ENCODE results near the gene CES1.
A peak's percentile ranks its signal among the peaks of the same experiment; 100 is the strongest.
"Not testable (repeated sequence)": the region's sequence is repeated elsewhere in the genome, so short reads cannot be mapped to it uniquely, and the experiment has no call there.

CES1 gene

GRCh38 chr16:55832773-55833691 is at the start of gene CES1:
Gene CES1, minus strand, starts transcription at chr16:55833096. Its CDS starts 41 bp downstream, at chr16:55833055.
- DNase-seq (ENCODE audit: insufficient read length, low spot score) (no peak), FAIRE-seq (no peak)

- no peak for FAIRE-seq
- no peak for DNase-seq (ENCODE audit: insufficient read length, low spot score)
These were observed 44.0 kb upstream of the CES1 start for GRCh38 chr16:55876854-55877253.

DNA sequence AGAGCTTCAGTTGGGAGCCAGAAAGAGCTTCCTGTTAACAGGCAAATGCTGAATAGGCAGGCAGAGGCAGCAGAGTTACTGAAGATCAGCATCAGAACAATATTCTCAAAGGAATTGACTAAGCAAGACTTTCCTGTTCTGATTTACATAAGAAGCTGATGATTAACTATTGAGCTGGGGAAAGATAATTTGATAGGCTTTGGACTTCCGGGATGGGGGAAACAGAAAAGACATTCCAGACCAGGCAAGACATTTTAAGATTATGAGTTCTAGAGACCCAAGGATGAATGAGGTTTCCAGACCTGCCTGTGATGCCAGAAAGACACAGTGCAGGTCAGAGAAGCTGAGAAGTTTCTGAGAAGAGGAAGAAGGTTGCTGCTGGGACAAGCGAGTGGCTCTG is 42.4 kb upstream of the CES1 start, which contains the start of gene CES5A:
TSS of gene CES5A (minus strand) at position 101 of the 400 bp plus-strand sequence. CDS start 152 bp downstream, outside the sequence.
- DNase-seq (ENCODE audit: insufficient read length, low spot score) (no peak), FAIRE-seq (no peak)

DNA sequence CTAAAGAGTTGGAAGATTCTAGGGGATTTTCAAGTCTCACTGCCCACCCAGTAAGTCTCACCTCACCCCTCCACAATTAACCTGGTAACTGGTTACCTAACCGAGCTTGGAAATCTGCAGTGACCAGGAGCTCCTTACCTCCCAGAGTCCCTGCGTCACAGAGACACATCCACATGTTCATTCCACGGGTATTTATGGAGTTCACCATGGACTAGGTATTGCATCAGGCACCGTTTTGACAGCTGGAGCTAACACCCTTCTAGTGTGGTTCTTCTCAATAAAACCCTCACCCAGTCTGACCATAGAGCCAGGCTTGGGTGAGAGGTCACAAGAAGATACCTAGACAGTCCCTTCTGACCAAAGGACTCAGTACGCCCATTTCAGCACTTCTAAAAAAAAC is 40.2 kb upstream of the CES1 start:
- FAIRE-seq (no peak), DNase-seq (ENCODE audit: insufficient read length, low spot score) (no peak)

- no peak for FAIRE-seq
These were observed 39.2 kb upstream of the CES1 start for GRCh38 chr16:55872130-55872529.

DNA sequence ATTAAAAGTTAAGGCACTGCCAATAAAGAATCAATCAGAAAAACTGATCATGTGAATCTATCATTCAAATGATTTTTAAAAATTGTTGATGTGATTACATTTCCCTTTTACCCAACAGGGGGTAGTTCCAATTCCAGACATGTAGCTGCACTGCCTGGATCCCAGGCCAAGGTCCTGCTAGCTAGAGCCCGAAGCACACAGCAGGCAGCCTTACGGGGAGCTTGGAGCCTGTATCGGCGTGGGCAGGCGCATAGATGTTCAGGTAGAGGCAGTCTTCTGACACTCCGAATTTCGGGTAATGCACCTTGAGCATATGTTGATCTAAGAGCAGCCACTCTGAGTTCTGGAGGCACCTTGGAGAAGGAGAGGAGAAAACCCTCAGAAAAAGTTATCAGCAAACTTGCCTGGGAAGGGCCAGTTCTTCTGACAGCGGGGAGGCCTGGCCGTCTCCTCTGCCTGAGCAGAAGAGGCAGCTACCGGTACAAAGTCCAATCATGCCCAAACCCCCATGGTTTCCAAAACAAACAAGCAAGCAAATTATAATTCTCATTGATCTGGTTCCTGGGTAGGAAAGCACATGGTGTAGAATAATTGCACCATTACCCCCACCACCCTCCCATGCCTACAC is 38.6 kb upstream of the CES1 start:
- FAIRE-seq (no peak), DNase-seq (ENCODE audit: insufficient read length, low spot score) (no peak)

More at GRCh38 chr16:55872130-55872529, 39.2 kb upstream of the CES1 start:
- DNase-seq (ENCODE audit: insufficient read length, low spot score) = no peak

GRCh38 chr16:55868980-55869379 is 36.1 kb upstream of the CES1 start:
- DNase-seq (ENCODE audit: insufficient read length, low spot score) = no peak
- FAIRE-seq = no peak

GRCh38 chr16:55868137-55868536 is 35.2 kb upstream of the CES1 start:
- DNase-seq (ENCODE audit: insufficient read length, low spot score) (no peak), FAIRE-seq (no peak)

GRCh38 chr16:55861288-55861687 is 28.4 kb upstream of the CES1 start:
- no peak for DNase-seq (ENCODE audit: insufficient read length, low spot score)
- FAIRE-seq = no peak

- FAIRE-seq = not testable (repeated sequence)
These were observed 24.8 kb upstream of the CES1 start for GRCh38 chr16:55857650-55858049.

DNA sequence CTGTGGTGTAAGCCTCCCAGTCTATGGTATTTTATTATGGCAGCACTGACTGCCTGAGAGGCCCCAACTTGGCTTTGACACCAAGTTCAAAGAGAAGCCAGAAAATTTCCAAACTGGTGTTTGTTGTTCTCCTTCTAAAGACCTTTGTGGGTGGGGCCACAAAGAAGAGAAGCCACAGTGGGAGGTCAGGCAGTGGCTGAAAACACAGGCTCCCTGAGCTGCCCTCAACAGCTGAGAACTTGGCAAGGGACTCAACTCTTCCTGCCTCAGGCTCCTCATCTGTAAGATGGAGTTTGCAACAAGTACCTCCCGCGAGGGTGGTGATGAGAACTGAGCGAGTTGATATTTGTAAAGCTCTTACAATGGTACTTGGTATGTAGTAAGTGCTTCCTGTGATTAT is 24.1 kb upstream of the CES1 start:
- DNase-seq (ENCODE audit: insufficient read length, low spot score) (no peak), FAIRE-seq (no peak)

More at GRCh38 chr16:55857650-55858049, 24.8 kb upstream of the CES1 start:
- not testable (repeated sequence) for DNase-seq (ENCODE audit: insufficient read length, low spot score)

GRCh38 chr16:55853114-55853513 is 20.2 kb upstream of the CES1 start:
- no peak for DNase-seq (ENCODE audit: insufficient read length, low spot score)
- FAIRE-seq = no peak

- no peak for DNase-seq (ENCODE audit: insufficient read length, low spot score)
- no peak for FAIRE-seq
These were observed 16.6 kb upstream of the CES1 start for GRCh38 chr16:55849536-55849935.

GRCh38 chr16:55846598-55847346 is 13.9 kb upstream of the CES1 start:
- FAIRE-seq (no peak), DNase-seq (ENCODE audit: insufficient read length, low spot score) (no peak)

DNA sequence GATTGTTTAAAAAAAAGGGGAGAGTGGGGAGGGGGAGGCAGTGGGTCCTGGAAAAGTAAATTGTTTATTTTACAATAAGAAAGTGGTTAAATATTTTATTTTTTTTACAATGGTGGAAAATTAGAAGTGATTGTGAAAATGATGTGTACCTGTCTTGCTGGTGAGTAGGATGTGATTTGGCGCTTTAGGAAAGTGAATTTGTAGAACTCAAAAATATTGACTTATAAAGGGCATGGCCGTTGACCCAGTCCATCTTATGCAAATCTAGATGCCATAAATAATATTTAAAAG is 10.2 kb upstream of the CES1 start:
- FAIRE-seq (no peak), DNase-seq (ENCODE audit: insufficient read length, low spot score) (no peak)

DNA sequence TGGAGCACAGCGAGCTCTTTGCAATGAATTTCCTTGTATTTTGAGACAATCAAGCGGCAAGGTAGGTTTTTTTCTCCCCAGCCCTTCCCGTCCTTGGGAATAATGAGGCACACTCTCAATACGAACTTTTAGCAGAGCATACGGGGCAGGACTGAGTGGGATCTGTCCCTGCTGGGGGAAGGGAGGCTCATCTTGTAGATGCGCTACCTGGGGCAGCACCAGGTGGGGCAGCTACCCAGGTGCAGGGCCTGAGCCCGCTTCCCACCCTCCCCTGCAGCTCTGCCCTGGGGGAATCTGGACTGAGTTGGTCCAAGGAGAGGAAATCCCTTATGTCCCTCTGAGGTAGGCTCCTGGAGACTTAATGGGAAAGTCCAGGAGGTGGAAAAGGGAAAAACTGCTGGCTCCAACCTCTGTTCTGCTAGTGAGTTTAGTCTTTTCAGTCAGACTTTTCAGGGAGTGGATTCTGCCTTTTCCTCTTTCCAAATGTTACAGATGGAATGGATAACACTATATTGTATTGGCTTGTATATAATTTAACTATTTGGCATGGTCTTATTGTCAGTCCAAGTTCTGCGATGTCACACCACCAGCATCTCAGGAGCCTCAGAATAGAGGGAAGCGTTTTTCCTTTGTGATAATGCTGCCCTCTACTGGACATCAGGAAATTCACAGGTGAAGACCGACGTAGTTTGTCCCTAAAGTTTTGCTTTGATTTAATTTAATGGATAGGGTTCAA is 9.6 kb upstream of the CES1 start:
- DNase-seq (ENCODE audit: insufficient read length, low spot score) = peak; percentile 41
- no peak for FAIRE-seq

- FAIRE-seq (no peak), DNase-seq (ENCODE audit: insufficient read length, low spot score) (no peak)
These were observed 6.2 kb upstream of the CES1 start for GRCh38 chr16:55839115-55839514.

- FAIRE-seq = no peak
- no peak for DNase-seq (ENCODE audit: insufficient read length, low spot score)
These were observed 3.3 kb upstream of the CES1 start for GRCh38 chr16:55836158-55836611.

DNA sequence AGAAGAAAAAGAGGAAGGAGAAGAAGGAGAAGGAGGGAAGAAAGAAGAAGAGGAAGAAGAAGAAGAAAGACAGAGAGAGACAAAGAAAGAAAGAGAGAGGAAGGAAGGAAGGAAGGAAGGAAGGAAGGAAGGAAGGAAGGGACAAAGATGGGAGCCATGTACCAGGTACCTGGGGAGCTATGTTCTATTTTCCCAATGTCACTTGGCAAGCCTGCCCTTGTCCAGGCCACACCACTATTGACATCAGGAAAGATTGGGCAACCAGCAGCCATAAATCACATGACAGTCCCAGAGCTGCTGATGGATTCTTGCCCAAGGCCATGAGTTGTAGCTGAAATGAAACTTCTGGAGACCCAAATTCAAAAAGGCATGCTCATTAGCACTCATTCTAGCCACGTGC is 2.7 kb upstream of the CES1 start:
- no peak for FAIRE-seq

DNA sequence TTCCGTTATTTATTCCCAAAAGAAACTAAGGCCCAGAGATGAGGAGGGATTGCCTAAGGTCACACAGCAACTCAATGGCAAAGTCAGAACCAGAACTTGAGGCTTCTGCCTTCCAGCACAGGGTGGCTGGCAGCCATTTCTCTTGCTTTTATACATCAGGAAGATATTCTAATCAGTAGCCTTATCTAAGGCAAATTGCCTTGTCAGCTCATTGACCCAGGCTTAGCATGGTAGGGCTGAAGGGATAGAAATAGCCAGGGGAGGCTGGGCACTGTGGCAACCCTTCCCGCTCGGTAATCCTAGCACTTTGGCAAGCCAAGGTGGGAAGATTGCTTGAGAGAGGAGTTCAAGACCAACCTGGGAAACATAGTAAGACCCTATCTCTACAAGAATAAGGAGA is 2.3 kb upstream of the CES1 start:
- FAIRE-seq = peak; percentile 28
- DNase-seq (ENCODE audit: insufficient read length, low spot score) = not testable (repeated sequence)

More for the DNA sequence above, 2.7 kb upstream of the CES1 start:
- no peak for DNase-seq (ENCODE audit: insufficient read length, low spot score)
